ENCODE measurements around the gene KLHL26.

DNA sequence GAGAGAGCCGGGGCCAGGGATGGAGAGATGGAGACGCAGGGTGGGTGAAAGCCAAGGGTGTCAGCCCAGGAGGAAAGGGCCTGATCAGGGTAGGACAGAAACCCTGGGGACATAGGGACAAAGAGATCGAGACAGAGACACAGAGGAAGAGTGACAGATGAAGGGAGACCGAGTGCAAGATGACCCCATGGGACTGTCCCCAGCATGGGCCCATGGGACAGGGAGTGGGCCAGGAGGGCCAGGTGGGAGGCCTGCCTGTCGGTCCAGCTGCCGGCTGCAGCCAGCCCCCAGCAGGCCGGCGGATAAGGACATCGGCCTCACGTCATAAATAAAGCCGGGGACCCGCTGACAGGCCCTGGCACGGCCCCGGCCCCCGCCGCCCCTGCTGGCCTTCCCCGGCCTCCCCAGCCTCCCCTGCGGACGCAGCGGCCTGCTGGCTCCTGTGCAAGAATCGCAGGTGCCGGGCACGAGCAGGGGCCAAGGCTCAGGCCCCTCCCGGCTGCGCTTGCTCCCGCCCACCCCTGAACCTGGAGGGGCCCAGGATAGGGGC lies 41.9 kb upstream of the KLHL26 start:
- TF ChIP-seq, protein P1, sequence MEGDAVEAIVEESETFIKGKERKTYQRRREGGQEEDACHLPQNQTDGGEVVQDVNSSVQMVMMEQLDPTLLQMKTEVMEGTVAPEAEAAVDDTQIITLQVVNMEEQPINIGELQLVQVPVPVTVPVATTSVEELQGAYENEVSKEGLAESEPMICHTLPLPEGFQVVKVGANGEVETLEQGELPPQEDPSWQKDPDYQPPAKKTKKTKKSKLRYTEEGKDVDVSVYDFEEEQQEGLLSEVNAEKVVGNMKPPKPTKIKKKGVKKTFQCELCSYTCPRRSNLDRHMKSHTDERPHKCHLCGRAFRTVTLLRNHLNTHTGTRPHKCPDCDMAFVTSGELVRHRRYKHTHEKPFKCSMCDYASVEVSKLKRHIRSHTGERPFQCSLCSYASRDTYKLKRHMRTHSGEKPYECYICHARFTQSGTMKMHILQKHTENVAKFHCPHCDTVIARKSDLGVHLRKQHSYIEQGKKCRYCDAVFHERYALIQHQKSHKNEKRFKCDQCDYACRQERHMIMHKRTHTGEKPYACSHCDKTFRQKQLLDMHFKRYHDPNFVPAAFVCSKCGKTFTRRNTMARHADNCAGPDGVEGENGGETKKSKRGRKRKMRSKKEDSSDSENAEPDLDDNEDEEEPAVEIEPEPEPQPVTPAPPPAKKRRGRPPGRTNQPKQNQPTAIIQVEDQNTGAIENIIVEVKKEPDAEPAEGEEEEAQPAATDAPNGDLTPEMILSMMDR (optimal IDR thresholded peaks at IDR 0.05 in 1 of 3, IDR thresholded peaks at IDR 0.05 in 1 of 3, conservative IDR thresholded peaks at IDR 0.05 in 1 of 3; ENCODE audit: extremely low read depth in 1 of 3, insufficient read depth in 2 of 3, low read length in 3 of 3), result no peak
- TF ChIP-seq EZH2 (IDR thresholded peaks at IDR 0.05; ENCODE audit: low read length), result no peak
